CD4-positive, alpha-beta T cell treated with Interleukin-17A for 4 hours (primary cell): Measurements from ENCODE around the gene SAT1.
"Not testable (repeated sequence)": the region's sequence is repeated elsewhere in the genome, so short reads cannot be mapped to it uniquely, and the experiment has no call there.

Source experiments
- DNase-seq: peaks from one replicate; pipeline ENCODE4 v3.0.0-alpha.2; 2020; ENCODE audit warnings: mixed read lengths

The SAT1 gene

DNA sequence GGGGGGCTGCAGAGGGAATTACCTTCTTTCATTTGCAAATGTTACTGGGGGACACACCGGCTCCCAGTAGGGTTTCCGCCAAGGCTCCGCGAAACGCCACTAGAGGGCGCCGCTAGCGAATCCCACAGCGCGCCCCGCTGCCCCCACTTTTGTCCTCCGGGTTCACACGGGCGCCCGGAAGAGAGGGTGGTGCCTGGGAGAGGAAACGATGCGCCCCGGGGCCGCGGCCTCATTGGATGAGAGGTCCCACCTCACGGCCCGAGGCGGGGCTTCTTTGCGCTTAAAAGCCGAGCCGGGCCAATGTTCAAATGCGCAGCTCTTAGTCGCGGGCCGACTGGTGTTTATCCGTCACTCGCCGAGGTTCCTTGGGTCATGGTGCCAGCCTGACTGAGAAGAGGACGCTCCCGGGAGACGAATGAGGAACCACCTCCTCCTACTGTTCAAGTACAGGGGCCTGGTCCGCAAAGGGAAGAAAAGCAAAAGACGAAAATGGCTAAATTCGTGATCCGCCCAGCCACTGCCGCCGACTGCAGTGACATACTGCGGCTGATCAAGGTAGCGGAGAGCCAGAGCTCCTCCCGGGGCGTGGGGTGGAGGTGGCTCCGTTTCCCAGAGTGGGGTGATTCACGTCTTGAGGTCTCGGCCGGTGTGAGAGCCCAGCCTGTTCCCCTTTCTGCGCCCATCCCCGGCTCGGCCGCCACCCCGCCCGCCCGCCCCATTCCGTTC, at the start of gene SAT1:
TSS of gene SAT1 (plus strand) at position 311 of the 726 bp plus-strand sequence. CDS start at position 490, 179 bp downstream.
- peak; percentile 95 for DNase-seq

DNA sequence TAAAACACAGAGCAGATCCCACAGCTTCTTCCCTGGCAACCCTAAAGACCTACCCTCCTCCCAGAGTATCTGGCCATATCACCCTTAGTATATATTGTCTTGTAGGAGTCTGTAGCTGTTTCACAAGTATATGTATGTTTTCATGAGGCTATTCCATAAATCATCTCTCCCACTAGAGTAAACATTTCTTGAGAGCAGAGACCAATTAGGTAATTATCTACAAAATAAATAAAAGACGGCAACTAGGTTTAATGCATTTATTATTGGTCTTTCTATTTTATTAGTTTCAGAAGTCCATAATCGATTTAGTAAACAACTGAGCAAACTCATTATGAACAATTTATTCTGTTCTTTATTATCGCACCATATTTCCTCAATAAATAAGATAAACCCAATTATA, 46.9 kb upstream of the SAT1 start:
- DNase-seq: no peak

DNA sequence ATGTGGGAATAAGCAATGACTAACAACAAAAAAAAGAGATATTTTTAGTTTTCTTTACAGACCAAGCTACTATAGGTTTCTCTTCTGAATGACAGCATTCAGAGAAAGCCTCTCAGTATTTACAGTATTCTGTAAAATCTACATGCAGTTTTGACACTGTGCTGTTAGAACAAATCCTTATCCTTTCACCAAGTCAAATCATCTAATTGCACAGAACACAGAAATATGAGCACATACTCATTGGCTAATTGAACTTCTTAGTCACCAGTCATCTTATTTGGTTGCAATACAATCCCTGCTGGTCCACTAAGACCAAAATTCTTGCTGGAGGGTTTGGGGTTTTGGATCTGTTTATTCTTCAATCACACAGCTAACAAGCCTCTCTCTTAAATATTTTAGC, 45.6 kb upstream of the SAT1 start:
- no peak for DNase-seq

DNA sequence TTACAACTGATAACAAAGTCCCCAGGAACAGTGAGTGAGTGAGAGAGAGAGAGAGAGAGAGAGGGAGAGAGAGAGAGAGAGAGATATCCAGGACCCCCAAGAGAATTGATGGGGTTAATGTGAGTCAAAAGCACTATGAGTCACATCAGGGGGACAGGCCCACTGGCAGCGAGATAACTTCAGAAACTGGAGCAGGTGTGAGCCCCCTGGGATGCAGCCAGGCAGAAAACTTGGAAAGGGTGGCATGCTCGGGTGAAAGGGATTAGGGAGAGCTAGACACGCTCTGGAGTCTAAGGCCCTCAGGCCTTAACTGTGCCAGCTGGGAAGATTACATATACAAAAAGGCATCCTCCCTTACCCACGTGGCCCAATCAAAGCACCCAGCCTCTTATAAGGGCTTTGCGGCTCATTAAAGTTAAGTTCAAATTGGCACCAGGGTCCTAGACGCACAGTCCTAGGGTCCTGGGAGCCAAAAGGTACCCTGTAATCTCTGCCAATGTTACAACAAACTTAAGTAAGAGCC, 40.7 kb upstream of the SAT1 start:
- DNase-seq: no peak

DNA sequence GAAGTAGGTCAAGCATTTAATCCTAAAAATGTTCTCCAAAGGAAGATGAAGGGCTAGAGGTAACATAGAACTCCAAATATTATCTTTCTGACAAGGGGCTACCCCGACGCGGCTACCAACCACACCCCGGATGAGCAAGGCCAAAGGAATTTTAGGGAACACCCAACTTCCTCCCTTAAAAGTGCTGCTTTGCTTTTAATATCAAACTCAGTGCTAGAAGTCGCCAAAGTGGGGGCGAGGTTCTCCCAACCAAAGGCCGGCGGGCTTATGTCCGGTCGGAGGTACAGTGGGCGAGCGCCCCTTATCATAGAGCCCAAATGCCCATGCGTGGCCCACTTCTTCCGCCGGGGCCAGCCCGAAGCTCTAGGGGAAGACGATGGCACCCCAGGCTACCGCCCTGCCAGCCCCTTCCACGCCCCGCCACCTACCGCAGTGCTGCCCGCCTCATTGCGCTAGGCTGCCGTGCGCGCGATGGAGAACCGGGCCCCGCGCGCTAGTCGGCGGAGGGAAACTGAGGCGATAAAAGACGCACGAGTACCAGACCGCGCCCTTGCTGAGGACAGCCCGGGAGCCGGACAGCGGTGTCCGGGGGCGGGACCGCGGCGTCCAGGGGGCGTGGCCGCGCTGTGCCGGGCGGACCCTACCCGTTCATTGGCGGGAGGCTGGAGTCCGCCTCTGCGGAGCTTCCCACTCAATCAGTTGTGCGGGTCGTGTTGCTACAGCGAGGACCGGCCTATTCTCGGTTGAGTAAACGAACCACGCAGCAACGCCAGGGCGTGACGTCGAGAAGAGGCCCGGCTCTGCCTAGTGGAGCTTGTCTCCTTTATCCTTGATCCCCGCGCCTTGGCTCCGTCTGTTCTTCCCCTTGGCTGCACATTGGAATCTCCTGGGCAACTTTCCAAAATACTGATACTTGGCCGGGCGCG, 40.0 kb upstream of the SAT1 start, which contains the start of gene ACOT9:
TSS of gene ACOT9 (minus strand) at position 580 of the 926 bp plus-strand sequence. CDS start at position 448, 132 bp downstream.
- peak; percentile 69 for DNase-seq

DNA sequence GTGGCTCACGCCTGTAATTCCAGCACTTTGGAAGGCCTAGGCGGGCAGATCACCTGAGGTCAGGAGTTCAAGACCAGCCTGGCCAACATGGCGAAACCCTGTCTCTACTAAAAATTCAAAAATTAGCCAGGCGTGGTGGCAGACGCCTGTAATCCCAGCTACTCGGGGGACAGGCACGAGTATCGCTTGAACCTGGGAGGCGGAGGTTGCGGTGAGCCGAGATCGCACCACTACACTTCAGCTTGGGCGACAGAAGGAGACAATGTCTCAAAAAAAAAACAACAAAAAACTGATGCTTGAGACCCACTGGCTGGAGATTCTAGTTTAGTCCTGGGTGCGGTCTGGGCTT, 39.4 kb upstream of the SAT1 start:
- DNase-seq: not testable (repeated sequence)

DNA sequence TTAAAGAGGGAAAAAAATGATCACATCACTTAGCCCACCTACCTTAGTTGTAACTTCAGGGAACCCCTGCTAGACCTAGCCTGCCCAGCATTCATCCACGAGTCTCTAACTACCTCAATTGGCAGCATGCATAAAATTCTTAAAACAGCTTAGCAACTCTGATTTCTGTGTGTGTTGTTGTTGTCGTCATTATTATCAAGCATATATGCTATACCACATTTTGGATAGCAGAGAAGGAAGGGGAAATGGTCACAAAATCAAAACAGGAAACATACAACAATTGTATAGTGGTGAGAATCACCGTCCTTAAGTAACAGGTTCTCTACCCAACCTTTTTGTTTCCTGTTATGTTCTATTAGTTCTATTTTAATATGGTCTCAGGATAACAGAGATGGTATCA, 37.2 kb upstream of the SAT1 start:
- DNase-seq: no peak

DNA sequence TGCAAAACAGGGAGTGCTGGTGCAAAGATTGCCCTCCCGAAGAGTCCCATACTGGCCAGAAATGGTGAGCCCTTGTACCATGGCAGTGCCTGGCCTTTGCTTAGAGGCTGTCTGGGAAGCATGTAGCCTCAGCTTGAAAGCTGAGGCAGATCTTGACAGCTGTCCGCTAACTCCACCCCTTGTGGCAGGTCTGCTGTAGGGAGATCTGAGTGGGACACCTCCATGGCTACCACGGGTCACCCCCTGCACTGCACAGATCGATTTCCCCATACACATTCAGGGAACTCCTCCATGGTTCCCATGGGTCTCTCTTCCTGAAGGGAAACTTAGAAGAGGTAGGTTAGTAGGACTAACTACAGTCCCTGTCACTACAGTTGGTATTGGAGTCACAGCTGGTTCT, 33.8 kb upstream of the SAT1 start:
- no peak for DNase-seq

DNA sequence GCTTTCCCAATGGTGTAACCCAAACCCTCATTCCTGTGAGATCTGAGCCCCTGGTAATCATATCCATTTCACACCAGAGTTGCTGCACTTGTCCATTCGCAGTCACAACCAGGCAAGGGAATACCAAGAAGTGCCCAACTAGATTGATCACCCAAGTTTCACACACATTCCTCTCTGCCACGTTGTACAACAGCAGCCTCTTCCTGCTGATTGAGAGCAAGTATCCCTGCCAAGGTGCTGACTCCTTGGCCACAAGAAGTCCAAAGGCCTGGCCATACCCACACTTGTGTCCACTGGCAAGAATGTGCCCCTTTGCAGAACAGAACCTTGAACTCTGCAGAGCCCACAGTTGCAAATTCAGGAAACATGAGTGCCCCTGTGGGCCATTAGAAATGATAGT, 33.4 kb upstream of the SAT1 start:
- DNase-seq: no peak

DNA sequence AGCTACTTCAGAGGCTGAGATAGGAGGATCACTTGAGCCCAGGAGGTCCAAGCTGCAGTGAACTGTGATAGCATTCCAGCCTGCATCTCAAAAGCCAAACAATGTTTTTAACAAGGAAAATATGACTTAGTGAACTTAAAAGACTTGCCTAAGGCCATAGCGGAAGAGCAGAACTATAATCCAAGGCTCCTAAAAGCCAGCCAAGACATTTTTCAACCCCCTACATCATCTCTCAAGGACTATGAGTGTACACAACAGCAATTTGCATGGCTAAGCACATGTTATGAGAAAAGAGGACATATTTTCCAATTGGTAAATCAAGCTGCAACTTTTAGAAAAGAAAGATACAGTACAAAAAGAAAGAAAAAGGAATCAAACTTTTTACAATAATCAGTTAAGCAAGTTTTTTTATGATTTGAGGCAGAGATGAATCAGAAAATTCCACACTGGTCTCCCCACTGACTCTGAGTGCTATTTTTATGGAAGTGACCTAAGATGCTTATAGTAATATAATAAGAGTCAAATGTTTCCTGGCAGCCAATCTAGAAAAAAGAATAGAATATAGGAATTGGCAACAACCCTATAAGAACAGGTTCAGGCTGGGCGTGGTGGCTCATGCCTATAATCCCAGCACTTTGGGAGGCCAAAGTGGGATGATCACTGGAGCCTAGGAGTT, 30.1 kb upstream of the SAT1 start:
- DNase-seq: no peak

DNA sequence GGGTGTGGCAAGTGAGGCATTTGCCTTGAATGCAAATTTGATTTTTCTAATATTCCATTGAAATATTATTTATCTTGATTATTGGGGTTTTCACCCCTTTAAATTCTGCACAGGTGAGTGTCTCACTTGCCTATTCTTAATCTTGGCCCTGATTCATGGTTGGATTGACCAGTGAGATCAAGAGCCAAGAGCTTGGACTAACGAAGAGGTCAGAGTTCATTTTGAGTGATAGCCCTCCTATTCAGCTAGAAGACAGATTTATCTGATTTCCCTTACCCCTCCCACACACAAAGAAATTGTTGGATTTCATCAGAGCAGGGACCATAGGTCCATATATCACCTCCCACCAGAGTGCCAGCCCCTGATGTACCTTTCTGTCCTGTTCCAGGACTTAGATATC, 28.3 kb upstream of the SAT1 start:
- no peak for DNase-seq

DNA sequence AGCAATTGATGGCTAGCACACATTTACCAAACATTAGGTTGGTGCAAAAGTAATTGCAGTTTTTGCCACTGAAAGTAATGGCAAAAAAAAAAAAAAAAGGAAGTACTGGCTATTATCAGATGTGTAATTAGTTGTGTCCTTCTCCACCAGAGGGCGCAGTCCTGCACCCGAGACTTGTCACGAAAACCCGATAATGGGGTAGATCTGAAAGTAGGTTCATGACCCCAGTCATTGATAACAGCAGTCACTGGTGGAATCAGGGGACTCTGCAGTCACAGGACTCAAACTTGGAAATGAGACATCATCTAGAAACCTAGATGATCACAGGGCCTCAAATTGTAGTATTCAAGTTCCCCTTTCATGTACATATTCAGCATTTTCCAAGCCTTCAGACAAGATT, 26.8 kb upstream of the SAT1 start:
- peak; percentile 79 for DNase-seq

DNA sequence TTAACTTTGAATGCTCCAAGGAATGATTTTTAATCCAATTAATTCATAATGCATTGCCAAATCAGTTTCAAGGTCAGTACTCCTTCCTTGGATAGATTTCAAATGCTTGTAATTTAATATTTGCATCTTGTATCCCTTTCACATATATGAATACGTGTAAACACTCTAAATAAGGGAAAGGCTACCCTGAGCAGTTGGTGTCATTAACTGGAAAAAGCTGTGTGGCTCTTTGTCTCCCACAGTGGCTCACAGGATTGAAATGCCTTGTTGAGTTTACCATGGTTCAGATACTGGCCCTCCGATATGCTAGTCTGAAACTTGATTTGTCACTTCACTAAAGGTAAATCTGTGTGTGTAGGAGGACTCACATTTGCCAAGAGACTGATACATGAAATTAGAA, 23.2 kb upstream of the SAT1 start:
- no peak for DNase-seq

DNA sequence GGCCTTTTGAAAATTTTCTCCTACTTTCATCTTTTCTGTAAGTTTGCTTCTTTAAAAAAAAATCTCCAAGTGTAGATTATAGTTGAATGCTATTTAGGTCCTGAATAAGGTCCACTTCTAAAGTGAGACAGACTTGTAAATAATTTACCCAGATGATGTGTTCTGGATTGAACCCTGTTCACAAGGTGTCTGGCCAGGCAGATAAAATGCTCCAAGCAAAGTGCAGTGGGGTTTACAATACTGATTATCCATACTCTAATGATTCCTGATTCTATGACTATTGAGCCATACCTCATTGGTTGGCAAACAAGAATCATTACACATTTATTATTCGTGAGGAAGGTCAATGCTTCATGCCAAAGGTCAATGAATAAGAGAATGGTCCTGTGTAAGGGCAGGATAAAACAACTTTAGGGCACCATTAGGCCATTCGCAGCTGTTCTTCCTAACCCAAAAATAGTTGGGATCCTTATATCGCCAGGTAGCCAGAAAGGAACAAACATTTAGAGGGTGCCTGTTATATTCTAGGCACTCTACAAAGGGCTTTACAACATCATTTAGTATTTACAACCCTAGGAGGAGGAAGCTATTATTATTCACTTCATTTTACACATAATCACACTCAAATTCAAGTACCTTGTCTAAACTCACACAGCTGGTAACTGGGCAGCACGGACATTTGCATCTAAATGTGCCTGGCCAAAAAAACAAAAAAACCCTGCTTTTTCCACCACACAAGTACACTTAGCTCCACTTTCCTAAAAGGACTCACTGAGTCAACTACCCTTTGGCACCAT, 18.6 kb upstream of the SAT1 start:
- DNase-seq: no peak

DNA sequence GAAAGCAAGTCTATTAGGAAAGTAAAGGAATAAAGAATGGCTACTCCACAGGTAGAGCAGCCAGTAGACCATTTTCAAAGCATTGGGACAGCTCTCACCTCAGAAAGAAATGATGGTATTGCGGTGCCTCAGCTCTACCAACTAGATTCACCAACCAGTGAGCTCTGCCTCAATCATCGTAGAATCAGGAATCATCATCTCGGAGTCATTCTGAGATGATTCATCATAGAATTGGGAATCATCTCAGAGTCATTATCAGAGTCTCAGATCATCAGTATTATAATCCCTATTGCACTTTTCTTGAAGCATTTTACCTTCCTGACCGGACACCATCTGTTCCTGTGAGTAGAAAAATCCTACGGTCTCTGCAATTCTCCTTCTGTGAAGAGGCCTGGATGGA, 17.5 kb upstream of the SAT1 start:
- no peak for DNase-seq

DNA sequence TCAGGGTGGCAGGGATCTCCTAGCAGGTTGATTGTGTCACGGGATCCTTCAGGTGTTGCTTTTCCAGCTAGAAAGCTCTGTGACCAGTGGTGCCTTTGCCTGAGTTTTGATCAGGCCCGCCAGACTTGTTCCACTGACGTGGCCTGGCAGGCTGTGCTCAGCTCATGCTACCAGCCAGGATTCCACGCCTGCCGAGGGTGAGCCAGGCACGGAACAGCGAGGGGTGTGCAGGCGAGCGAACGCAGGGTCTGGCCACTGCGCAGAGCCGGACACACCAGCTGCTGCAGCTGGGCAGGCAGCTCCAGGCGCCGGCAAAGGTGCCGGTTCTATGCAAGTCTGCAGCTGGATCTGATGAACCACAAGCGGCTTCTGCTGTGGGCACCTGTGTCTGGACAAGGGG, 17.1 kb upstream of the SAT1 start:
- DNase-seq: no peak

DNA sequence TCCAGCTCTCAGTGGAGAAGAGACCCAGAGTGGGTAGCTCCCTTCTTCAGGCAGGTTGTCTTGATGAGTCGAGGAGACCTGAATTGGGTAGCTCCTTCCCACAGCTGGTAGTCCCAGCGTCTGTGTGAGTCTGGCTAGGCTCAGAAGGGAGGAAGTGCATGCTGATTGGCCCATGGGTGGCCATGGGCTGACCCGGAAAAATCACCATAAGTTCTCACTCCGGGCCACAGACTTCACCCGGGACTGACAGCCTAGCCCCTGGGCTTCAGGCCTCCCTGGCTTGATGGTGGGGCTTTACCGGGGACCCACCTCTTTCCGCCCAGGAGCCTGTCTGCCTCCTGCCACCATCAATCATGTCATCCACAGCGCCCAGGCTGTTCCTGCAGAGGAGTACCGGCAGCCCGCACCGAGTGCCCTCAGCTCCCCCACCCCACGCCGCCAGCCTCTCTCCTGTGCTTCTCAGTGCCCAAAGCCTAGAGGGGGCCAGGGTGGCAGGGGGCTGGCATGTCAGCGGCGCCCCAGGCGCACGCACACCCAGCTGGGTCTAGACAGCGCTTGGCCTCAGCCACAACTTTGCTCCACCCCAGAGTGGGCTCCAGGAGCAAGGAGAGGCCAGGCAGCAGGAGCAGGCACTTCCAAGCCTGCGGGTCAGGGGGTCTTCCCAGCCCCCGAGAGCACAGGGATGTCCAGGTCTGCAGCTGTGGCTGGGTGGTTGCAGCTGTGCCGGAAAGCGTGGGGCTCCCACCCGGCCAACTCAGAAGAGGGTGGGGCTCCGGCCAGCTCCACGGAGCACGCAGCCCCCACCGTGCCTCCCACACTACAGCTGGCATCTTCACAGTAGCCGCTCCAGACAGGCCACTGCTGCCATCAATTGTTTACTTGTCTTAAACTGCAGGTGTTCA, 16.1 kb upstream of the SAT1 start:
- DNase-seq: peak; percentile 15

DNA sequence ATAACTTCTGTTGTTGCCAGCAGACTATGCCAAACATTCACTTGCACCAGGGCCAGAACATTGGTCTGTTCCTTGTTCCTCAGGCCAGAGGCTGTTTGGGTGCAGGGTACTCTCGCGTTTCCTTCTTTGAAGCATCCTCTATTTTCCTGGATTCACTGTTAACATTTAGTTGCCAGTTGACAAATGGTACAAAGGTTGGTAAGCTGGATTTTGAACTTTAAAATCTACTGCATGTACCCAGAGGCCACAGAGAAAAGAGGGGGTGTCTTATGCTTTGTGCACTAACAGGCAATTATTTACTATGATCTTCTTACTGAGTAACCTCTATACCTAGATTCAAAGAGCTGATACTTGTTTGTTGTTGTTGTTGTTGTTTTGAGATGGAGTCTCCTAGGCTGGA, 12.8 kb upstream of the SAT1 start:
- no peak for DNase-seq

DNA sequence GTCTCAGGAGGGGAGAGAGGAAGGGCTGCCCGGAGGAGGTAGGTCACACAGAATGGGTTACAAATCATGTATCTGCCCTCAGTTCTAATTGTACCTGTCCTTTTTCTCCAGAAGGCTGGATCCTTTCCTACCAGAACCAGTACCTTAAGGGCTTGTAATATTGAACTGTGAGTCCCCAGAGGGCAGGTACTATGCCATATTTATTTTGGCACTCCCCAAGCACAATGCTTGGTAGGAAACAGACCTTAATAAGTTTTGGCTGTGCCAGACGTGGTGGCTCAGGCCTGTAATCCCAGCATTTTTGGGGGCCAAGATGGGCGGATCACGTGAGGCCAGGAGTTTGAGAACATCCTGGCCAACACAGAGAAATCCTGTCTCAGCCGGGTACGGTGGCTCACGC, 11.9 kb upstream of the SAT1 start:
- DNase-seq: not testable (repeated sequence)

DNA sequence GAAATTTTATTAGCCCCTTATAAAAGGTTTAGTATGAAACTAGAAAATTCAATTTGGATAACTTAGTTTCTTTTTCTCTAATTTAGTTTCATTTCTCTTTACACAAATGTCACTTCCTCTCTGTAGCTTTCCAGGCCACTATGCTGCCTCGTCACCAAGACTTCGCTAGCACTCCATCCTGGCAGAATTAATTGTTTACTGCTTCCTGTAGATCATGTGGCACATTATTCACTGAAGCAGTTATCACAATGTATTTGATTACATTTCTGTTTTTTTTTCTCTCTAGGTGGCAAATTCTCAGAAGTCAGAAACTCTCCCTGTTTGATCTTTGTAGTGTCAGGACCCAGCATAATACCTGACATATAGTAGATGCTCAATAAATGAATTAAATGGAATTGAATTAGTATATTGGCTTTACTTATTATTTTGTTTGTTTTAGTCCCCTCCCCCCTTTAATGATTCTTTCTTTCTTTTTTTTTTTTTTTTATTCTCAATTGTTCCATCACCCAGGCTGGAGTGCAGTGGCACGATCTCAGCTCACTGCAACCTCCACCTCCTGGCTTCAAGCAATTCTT, 9.3 kb upstream of the SAT1 start:
- peak; percentile 54 for DNase-seq

DNA sequence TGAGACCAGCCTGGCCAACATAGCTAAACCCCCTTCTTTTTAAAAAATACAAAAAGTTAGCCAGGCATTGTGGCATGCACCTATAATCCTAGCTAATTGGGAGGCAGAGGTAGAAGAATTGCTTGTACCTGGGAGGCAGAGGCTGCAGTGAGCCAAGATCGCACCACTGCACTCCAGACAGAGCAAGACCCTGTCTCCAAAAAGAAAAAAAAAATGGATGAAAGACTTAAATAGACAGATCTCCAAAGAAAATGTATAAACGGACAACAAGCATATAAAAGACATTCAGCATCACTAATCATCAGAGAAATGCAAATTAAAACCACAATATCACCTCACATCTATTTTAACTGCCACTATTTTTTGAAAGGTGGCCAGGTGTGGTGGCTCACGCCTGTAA, 6.6 kb upstream of the SAT1 start:
- DNase-seq: no peak
